H1 (cell line): Measurements from ENCODE around the gene PRR12. TPM values are rescaled to one million over a fixed set of nuclear protein-coding genes. Genes with fewer than 3 reads are reported as not detected.

Experiments
- RNF2 ChIP-seq: fragments of 200-900, 300-1000 bp; sonication (generic); IDR thresholded peaks from 2 replicates; pipeline ENCODE4 v1.7.1; 2016; ENCODE audit warnings: borderline replicate concordance, low read depth, mild to moderate bottlenecking, antibody characterized with exemption, low read length; ENCODE audit not compliant: poor library complexity, severe bottlenecking; ENCODE audit errors: missing control alignments
- YY1 ChIP-seq: IDR thresholded peaks from 2 replicates; pipeline ENCODE4 v1.6.1; 2011; ENCODE audit warnings: low read depth, mild to moderate bottlenecking, low read length
- polyA plus RNA-seq, 7 experiments: library from polyadenylated mRNA; depleted of rRNA in 3 of 7; stranded (reverse) in 5 of 7; unstranded in 2 of 7; fragments of >200 nt in 5 of 7; fragments of 200-250 nt in 2 of 7; gene quantifications; 1 replicate in 5 of 7; 2 replicates in 1 of 7; 4 replicates in 1 of 7; pipeline versions ENCODE4 v1.2.1 to v1.2.3, GENCODE V29; 2011 to 2013; ENCODE audit warnings: missing spikeins in 2 of 7, mixed read lengths in 2 of 7
- total RNA-seq: library from RNA; stranded (reverse); fragmentation: NEBNext Ultra II Directional; extraction: Animal tissue kit (Norgen Biotek cat#: 25700); gene quantifications from 2 replicates; pipeline ENCODE4 v1.2.1, GENCODE V29; 2021
- TF ChIP-seq, protein P1 (sequence below): fragments of 300-600 bp; sonication (generic); IDR thresholded peaks from 2 replicates; pipeline ENCODE4 v1.7.1; 2012; ENCODE audit warnings: low read length, moderate library complexity, mild to moderate bottlenecking, inconsistent platforms; ENCODE audit not compliant: insufficient replicate concordance

PRR12 gene
- total and polyA plus RNA-seq, 2 of the 8 experiments (the other 6 are each of a cell fraction or from before 2014, with no cell fraction given), result 2.5 to 59.4 TPM

DNA sequence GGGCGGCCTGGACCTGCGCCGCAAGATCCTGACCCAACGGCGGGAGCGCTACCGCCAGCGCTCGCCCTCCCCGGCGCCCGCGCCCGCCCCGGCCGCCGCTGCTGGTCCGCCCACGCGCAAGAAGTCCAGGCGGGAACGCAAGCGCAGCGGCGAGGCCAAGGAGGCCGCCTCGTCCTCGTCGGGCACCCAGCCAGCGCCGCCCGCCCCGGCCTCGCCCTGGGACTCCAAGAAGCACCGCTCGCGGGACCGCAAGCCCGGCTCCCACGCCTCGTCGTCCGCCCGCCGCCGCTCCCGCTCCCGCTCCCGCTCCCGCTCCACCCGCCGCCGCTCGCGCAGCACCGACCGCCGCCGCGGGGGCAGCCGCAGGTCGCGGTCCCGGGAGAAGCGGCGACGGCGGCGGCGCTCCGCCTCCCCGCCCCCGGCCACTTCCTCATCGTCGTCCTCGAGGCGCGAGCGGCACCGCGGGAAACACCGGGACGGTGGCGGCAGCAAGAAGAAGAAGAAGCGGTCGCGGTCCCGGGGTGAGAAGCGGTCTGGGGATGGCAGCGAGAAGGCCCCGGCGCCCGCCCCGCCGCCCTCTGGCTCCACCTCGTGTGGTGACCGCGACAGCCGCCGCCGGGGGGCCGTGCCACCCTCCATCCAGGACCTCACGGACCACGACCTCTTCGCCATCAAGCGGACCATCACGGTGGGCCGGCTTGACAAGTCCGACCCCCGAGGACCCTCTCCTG is 61.0 kb downstream of the PRR12 start (continued):
- TF ChIP-seq, protein P1, sequence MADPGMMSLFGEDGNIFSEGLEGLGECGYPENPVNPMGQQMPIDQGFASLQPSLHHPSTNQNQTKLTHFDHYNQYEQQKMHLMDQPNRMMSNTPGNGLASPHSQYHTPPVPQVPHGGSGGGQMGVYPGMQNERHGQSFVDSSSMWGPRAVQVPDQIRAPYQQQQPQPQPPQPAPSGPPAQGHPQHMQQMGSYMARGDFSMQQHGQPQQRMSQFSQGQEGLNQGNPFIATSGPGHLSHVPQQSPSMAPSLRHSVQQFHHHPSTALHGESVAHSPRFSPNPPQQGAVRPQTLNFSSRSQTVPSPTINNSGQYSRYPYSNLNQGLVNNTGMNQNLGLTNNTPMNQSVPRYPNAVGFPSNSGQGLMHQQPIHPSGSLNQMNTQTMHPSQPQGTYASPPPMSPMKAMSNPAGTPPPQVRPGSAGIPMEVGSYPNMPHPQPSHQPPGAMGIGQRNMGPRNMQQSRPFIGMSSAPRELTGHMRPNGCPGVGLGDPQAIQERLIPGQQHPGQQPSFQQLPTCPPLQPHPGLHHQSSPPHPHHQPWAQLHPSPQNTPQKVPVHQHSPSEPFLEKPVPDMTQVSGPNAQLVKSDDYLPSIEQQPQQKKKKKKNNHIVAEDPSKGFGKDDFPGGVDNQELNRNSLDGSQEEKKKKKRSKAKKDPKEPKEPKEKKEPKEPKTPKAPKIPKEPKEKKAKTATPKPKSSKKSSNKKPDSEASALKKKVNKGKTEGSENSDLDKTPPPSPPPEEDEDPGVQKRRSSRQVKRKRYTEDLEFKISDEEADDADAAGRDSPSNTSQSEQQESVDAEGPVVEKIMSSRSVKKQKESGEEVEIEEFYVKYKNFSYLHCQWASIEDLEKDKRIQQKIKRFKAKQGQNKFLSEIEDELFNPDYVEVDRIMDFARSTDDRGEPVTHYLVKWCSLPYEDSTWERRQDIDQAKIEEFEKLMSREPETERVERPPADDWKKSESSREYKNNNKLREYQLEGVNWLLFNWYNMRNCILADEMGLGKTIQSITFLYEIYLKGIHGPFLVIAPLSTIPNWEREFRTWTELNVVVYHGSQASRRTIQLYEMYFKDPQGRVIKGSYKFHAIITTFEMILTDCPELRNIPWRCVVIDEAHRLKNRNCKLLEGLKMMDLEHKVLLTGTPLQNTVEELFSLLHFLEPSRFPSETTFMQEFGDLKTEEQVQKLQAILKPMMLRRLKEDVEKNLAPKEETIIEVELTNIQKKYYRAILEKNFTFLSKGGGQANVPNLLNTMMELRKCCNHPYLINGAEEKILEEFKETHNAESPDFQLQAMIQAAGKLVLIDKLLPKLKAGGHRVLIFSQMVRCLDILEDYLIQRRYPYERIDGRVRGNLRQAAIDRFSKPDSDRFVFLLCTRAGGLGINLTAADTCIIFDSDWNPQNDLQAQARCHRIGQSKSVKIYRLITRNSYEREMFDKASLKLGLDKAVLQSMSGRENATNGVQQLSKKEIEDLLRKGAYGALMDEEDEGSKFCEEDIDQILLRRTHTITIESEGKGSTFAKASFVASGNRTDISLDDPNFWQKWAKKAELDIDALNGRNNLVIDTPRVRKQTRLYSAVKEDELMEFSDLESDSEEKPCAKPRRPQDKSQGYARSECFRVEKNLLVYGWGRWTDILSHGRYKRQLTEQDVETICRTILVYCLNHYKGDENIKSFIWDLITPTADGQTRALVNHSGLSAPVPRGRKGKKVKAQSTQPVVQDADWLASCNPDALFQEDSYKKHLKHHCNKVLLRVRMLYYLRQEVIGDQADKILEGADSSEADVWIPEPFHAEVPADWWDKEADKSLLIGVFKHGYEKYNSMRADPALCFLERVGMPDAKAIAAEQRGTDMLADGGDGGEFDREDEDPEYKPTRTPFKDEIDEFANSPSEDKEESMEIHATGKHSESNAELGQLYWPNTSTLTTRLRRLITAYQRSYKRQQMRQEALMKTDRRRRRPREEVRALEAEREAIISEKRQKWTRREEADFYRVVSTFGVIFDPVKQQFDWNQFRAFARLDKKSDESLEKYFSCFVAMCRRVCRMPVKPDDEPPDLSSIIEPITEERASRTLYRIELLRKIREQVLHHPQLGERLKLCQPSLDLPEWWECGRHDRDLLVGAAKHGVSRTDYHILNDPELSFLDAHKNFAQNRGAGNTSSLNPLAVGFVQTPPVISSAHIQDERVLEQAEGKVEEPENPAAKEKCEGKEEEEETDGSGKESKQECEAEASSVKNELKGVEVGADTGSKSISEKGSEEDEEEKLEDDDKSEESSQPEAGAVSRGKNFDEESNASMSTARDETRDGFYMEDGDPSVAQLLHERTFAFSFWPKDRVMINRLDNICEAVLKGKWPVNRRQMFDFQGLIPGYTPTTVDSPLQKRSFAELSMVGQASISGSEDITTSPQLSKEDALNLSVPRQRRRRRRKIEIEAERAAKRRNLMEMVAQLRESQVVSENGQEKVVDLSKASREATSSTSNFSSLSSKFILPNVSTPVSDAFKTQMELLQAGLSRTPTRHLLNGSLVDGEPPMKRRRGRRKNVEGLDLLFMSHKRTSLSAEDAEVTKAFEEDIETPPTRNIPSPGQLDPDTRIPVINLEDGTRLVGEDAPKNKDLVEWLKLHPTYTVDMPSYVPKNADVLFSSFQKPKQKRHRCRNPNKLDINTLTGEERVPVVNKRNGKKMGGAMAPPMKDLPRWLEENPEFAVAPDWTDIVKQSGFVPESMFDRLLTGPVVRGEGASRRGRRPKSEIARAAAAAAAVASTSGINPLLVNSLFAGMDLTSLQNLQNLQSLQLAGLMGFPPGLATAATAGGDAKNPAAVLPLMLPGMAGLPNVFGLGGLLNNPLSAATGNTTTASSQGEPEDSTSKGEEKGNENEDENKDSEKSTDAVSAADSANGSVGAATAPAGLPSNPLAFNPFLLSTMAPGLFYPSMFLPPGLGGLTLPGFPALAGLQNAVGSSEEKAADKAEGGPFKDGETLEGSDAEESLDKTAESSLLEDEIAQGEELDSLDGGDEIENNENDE, result no peak
- TF ChIP-seq YY1, result no peak
- no peak for TF ChIP-seq RNF2
